ENCODE measurements around the gene RTN4RL2. TPM values are rescaled to one million over a fixed set of nuclear protein-coding genes. Genes with fewer than 3 reads are reported as not detected.

Gene RTN4RL2
- total RNA-seq, 6 donors from 2014 or later, result 1.1 to 4.1 (median 2.0) TPM; not detected in 1

- no peak for ATAC-seq (ENCODE audit: low FRiP score in 2 of 2)
These were observed 42.5 kb downstream of the RTN4RL2 start for GRCh38 chr11:57502870-57503269.

GRCh38 chr11:57504511-57504910 lies 44.2 kb downstream of the RTN4RL2 start:
- Histone ChIP-seq H3K27me3 (no peaks in the 10 kb centered on the region), H3K27ac (no peak overlapping the region), H3K36me3 (peaks cover 0 to 5% (median 0%) of the 10 kb centered on the region in 4 donors), H3K9me3 (no peaks in the 10 kb centered on the region), H3K4me3 (no peak overlapping the region), H3K4me1 (peaks cover 7 to 24% (median 15%) of the 10 kb centered on the region in 4 donors)
- ATAC-seq (ENCODE audit: low FRiP score in 2 of 2) (no peak), DNase-seq (no peak)
- 93% methylated on average over 4 of the region's 4 CpGs for WGBS, 2 donors
- TF ChIP-seq EP300 (IDR thresholded peaks at IDR 0.05), result no peak
- TF ChIP-seq POLR2A (IDR thresholded peaks at IDR 0.05), result no peak
- no peak for TF ChIP-seq POLR2AphosphoS5 (IDR thresholded peaks at IDR 0.05)
- TF ChIP-seq CTCF (IDR thresholded peaks at IDR 0.05), result no peak

More at GRCh38 chr11:57502870-57503269, 42.5 kb downstream of the RTN4RL2 start:
- H3K27ac ChIP-seq, result no peak overlapping the region
- no peak overlapping the region for H3K4me3 ChIP-seq
- peaks cover 17 to 31% (median 25%) of the 10 kb centered on the region in 4 donors for H3K4me1 ChIP-seq
- H3K9me3 ChIP-seq, result no peaks in the 10 kb centered on the region
- DNase-seq, result no peak
- TF ChIP-seq EP300 (IDR thresholded peaks at IDR 0.05) (no peak), POLR2AphosphoS5 (IDR thresholded peaks at IDR 0.05) (no peak), POLR2A (IDR thresholded peaks at IDR 0.05) (no peak), CTCF (IDR thresholded peaks at IDR 0.05) (no peak)
- H3K27me3 ChIP-seq, result no peaks in the 10 kb centered on the region
- peaks cover 0 to 5% (median 0%) of the 10 kb centered on the region in 4 donors for H3K36me3 ChIP-seq

GRCh38 chr11:57506522-57506921 lies 46.2 kb downstream of the RTN4RL2 start:
- no peak overlapping the region for H3K4me3 ChIP-seq
- DNase-seq (no peak), ATAC-seq (ENCODE audit: low FRiP score in 2 of 2) (no peak)
- peaks cover 0 to 5% (median 0%) of the 10 kb centered on the region in 4 donors for H3K36me3 ChIP-seq
- peaks cover 0 to 8% (median 1%) of the 10 kb centered on the region in 4 donors for H3K4me1 ChIP-seq
- H3K9me3 ChIP-seq, result no peaks in the 10 kb centered on the region
- H3K27me3 ChIP-seq, result no peaks in the 10 kb centered on the region
- 75 to 100% methylated on average over 1 of the region's 1 CpG for WGBS, 2 donors
- TF ChIP-seq EP300 (IDR thresholded peaks at IDR 0.05) (no peak), POLR2A (IDR thresholded peaks at IDR 0.05) (no peak), CTCF (IDR thresholded peaks at IDR 0.05) (no peak), POLR2AphosphoS5 (IDR thresholded peaks at IDR 0.05) (no peak)
- H3K27ac ChIP-seq, result no peak overlapping the region

- H3K27ac ChIP-seq, result no peak overlapping the region
- peaks cover 0 to 5% (median 0%) of the 10 kb centered on the region in 4 donors for H3K36me3 ChIP-seq
- peaks cover under 1 to 6% (median 3%) of the 10 kb centered on the region in 4 donors for H3K4me1 ChIP-seq
- DNase-seq (no peak), ATAC-seq (ENCODE audit: low FRiP score in 2 of 2) (no peak)
- 92 to 93% methylated on average over 7 of the region's 7 CpGs for WGBS, 2 donors
- H3K27me3 ChIP-seq, result no peaks in the 10 kb centered on the region
- no peaks in the 10 kb centered on the region for H3K9me3 ChIP-seq
- H3K4me3 ChIP-seq, result no peak overlapping the region
- TF ChIP-seq CTCF (IDR thresholded peaks at IDR 0.05), result no peak
- TF ChIP-seq POLR2AphosphoS5 (IDR thresholded peaks at IDR 0.05), result no peak
- TF ChIP-seq POLR2A (IDR thresholded peaks at IDR 0.05), result no peak
- TF ChIP-seq EP300 (IDR thresholded peaks at IDR 0.05), result no peak
These were observed 48.2 kb downstream of the RTN4RL2 start for GRCh38 chr11:57508341-57509170.

All from upper lobe of left lung (tissue), 6 donors.